ENCODE results near the gene MAGI2.

The MAGI2 gene

GRCh38 chr7:78134774-78135173 lies 1318.7 kb downstream of the MAGI2 start:
- TF ChIP-seq CTCF (IDR thresholded peaks at IDR 0.05; ENCODE audit: borderline replicate concordance, control extremely low read depth, extremely low read depth, insufficient read depth, missing control alignments), result no peak
- in situ Hi-C loops (cut with MboI; ENCODE audit: low sequenced_read_pairs, unreplicated experiment), result no loop called here
- no peak for DNase-seq (ENCODE audit: low spot score)

GRCh38 chr7:78134256-78134655 lies 1319.2 kb downstream of the MAGI2 start:
- in situ Hi-C loops (cut with MboI; ENCODE audit: low sequenced_read_pairs, unreplicated experiment), result no loop called here
- peak; percentile 55 for DNase-seq (ENCODE audit: low spot score)
- TF ChIP-seq CTCF (IDR thresholded peaks at IDR 0.05; ENCODE audit: borderline replicate concordance, control extremely low read depth, extremely low read depth, insufficient read depth, missing control alignments), result no peak

DNA sequence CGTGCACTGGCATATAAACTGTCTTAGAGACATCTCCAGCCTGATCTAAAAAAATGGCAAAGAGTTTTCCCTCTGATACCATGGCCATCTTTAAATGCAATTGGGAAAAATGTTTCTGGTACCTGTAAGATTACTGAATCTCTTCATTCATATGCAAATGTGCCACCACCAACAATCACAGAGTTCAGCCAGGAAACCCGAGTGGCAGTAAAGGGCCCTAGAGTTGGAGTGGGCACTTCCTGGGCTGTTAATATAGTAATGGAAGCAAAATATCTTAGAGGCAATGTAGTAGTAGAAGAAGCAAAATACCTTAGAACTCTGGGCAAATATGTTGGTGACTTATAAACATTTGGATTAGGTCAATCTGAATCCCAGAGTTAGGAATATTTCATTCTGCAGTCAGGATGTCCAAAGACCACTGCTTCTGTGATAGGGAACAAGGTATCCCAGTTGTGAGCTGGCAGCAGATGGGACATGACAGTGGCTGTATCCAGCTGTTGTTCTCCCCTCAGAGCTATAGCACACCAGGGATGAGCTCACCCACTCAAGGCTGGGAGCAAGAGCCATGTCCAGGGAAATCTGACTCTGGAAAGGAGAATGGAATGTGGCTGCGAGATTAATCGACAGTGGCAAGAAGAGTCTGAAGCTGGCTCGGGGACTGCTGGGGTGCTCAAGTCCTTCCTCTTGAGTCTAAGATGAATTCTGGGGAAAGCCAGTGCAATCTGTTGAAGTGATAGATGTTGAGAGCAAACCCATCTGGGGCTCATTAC lies 1322.8 kb downstream of the MAGI2 start:
- DNase-seq (ENCODE audit: low spot score), result no peak
- in situ Hi-C loops (cut with MboI; ENCODE audit: low sequenced_read_pairs, unreplicated experiment), result no loop called here

GRCh38 chr7:78129865-78130264 lies 1323.6 kb downstream of the MAGI2 start:
- DNase-seq (ENCODE audit: low spot score), result no peak
- in situ Hi-C loops (cut with MboI; ENCODE audit: low sequenced_read_pairs, unreplicated experiment), result no loop called here
- TF ChIP-seq CTCF (IDR thresholded peaks at IDR 0.05; ENCODE audit: borderline replicate concordance, control extremely low read depth, extremely low read depth, insufficient read depth, missing control alignments), result no peak

More for the DNA sequence above, 1322.8 kb downstream of the MAGI2 start:
- TF ChIP-seq CTCF (IDR thresholded peaks at IDR 0.05; ENCODE audit: borderline replicate concordance, control extremely low read depth, extremely low read depth, insufficient read depth, missing control alignments), result no peak

GRCh38 chr7:78127009-78127408 lies 1326.5 kb downstream of the MAGI2 start:
- no peak for DNase-seq (ENCODE audit: low spot score)
- TF ChIP-seq CTCF (IDR thresholded peaks at IDR 0.05; ENCODE audit: borderline replicate concordance, control extremely low read depth, extremely low read depth, insufficient read depth, missing control alignments), result no peak
- in situ Hi-C loops (cut with MboI; ENCODE audit: low sequenced_read_pairs, unreplicated experiment), result no loop called here

DNA sequence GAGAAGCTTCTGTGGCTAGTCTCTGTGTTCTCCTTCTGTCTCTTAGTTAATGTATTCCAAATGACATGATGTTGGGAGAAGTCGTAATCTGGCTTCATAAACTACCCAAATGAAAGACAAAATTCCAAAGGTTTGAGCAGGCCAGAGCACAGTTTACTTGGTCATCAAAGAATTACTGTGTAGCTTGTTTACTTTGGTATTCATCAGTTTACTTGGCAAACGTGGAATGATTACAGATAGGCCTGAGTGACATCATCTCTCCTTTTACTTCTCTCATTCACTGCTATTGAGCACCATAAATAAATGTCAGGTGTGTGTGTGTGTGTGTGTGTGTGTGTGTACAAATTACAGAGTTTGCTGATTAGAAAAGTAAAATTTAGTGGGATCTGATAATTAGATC lies 1327.6 kb downstream of the MAGI2 start:
- in situ Hi-C loops (cut with MboI; ENCODE audit: low sequenced_read_pairs, unreplicated experiment), result no loop called here
- DNase-seq (ENCODE audit: low spot score), result no peak
- TF ChIP-seq CTCF (IDR thresholded peaks at IDR 0.05; ENCODE audit: borderline replicate concordance, control extremely low read depth, extremely low read depth, insufficient read depth, missing control alignments), result no peak

Measured in GM13976 (cell line).